Fibroblast of pulmonary artery (primary cell): ENCODE measurements around the gene DNM1.
"Not testable (repeated sequence)": the region's sequence is repeated elsewhere in the genome, so short reads cannot be mapped to it uniquely, and the experiment has no call there.

Experiments
- DNase-seq: peaks from one replicate; pipeline ENCODE4 v3.0.0-alpha.2; 2010; ENCODE audit warnings: low read depth
- H3K4me3 ChIP-seq: replicated peaks from 2 replicates; pipeline ENCODE4 v1.5.1; 2011; ENCODE audit warnings: low read depth, mild to moderate bottlenecking, control low read depth, low read length, moderate library complexity
- CTCF ChIP-seq: IDR thresholded peaks from 2 replicates; pipeline ENCODE4 v1.5.1; 2011; ENCODE audit warnings: mild to moderate bottlenecking, control low read depth, low read length, inconsistent platforms; ENCODE audit errors: missing control alignments

DNM1 gene

GRCh38 chr9:128226412-128226801, 23.2 kb downstream of the DNM1 start:
- no peak for TF ChIP-seq CTCF
- no peak overlapping the region for H3K4me3 ChIP-seq
- no peak for DNase-seq

GRCh38 chr9:128230897-128231296, 27.7 kb downstream of the DNM1 start:
- H3K4me3 ChIP-seq, DNase-seq: not testable (repeated sequence)

- no peak for TF ChIP-seq CTCF
- H3K4me3 ChIP-seq: no peak overlapping the region
- DNase-seq: no peak
Observed at GRCh38 chr9:128231638-128232527, 28.7 kb downstream of the DNM1 start.

- TF ChIP-seq CTCF: no peak
- DNase-seq: no peak
- no peak overlapping the region for H3K4me3 ChIP-seq
Observed at GRCh38 chr9:128232528-128233428, 29.6 kb downstream of the DNM1 start.

GRCh38 chr9:128233817-128234406, 30.7 kb downstream of the DNM1 start:
- no peak overlapping the region for H3K4me3 ChIP-seq
- DNase-seq: no peak
- TF ChIP-seq CTCF: no peak

- no peak for TF ChIP-seq CTCF
- no peak for DNase-seq
- no peak overlapping the region for H3K4me3 ChIP-seq
Observed at GRCh38 chr9:128242124-128242523, 38.9 kb downstream of the DNM1 start.

- H3K4me3 ChIP-seq: no peak overlapping the region
- no peak for DNase-seq
- TF ChIP-seq CTCF: no peak
Observed at GRCh38 chr9:128242828-128243214, 39.6 kb downstream of the DNM1 start.
